Activated T-helper 1 cell treated with Interleukin-2 at 50 U/mL for 16 hours (primary cell): Measurements from ENCODE around the gene DNAH3.
"Not testable (repeated sequence)": the region's sequence is repeated elsewhere in the genome, so short reads cannot be mapped to it uniquely, and the experiment has no call there.

ENCODE experiments used
- DNase-seq: peaks from one replicate; pipeline ENCODE4 v3.0.0-alpha.2; 2020; ENCODE audit warnings: low read depth

DNAH3 gene

DNA sequence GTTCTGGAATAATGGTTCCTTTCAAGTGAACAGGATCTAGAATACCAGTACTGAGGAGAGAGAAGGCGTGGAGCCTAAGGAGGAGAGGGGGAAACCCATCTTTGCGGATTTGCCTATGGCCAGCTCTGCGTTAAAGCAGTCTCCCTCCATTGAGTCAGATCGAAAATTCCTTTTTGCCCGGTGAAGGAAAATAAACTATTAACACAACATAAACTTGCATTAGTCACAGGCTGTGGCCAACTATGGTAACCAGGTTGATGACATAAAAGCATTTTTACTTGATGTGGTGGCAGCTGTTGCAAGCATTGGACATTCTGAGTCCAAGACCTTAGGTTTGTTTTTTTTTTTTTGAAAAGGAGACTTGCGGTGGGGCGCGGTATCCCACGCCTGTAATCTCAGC, 16.7 kb upstream of the DNAH3 start:
- DNase-seq, result no peak

DNA sequence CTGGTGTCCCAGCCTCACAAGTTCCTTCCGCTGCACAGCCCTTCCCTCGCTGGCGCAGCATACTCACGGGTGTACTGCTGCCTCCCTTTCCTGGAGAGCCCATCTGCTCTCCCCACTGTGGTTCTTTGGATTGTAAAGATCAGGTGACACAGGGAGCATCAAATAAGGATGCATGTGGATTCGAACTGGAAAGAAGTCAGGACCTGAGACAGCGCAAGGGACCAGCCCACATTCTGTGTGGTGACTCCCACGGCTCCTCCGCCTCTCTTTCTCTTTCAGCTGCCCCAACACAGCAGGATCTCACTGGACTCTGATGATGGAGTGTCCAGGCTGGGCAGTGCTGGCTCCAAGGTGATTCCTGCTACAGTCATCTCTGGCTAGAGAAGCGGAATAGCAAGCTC, 15.9 kb upstream of the DNAH3 start:
- DNase-seq, result no peak

DNA sequence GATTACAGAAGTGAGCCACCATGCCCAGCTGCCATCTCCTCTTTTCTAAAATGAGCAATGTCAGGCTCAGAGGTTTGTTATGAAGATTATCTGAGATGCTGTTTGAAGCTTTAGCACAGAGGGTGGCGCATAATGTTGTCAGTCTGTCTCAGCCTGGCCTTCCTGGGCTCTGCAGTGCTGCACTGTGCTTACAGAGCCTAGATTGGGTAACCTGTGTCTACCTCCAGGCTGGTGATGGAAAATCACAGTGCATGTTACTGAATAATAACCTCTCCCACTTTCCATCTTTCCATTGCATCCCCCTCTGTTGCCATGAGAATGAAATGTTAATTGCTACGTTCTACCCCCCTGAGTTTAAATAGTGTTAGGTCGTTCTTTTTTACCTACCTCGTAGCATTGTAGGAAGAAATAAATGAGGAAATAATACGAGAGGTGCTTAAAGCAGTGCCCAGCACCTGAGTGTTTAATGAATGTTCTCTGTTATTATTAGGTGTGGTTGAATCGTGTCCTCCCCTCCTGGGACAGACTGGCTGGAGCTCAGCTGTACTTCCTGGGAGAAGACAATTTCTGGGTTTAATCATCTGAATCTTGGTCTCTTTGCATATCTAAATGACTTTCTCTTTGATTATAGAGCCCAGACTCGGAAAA, 14.0 kb upstream of the DNAH3 start:
- DNase-seq, result no peak

DNA sequence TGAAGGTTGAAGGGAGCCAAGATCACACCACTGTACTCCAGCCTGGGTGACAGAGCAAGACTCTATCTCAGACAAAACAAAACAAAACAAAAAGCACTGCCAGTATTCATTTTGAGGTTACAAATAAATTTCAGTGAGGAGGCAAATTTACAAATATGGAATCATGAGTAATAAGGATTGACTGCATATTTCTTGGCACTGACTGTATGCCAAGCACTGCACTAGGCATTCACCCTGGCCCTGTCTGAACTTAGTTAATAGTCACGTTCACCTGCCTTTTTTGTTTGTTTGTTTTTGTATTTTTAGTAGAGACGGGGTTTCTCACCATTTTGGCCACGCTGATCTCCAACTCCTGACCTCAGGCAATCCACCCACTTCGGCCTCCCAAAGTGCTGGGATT, 12.9 kb upstream of the DNAH3 start:
- no peak for DNase-seq

DNA sequence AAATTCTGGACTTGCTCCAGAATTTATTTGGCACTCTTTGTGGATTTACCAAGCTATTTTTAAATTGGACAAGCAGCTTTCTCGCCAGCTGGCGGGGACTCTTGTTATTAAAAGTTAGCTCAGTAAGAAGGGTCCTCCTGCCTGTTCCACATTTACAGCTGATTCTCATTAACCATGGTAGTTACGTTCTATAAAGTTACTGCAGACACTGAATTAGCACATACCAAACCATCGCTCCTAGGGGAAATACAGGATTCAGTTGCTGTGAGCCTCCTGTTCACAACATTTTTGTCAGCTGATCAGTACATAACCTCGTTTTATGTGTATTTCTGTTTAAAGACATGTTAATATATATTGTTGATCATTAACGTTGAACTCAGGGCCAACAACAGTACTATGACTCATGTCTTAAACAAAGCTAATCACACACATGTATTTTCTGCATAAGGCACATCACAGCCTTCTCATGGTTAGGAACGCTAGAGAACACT, 12.1 kb upstream of the DNAH3 start:
- no peak for DNase-seq

DNA sequence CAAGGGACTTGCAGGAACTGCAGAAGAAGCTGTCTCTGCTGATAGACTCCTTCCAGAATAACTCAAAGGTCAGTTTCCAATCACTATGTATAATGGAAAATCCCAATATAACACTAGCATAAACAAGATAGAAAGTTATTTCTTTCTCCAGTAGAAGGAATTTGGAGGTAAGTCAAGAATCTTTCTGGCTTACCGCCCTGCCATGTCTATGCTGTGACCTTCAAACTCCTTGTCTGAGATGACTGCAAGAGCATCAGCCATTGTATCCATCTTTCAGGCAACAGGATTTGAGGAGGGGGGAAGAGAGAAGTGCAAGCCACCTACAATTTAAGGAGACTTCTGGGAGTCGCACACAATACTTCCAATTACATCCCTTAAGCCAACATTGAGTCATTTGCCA, 10.6 kb upstream of the DNAH3 start:
- no peak for DNase-seq

DNA sequence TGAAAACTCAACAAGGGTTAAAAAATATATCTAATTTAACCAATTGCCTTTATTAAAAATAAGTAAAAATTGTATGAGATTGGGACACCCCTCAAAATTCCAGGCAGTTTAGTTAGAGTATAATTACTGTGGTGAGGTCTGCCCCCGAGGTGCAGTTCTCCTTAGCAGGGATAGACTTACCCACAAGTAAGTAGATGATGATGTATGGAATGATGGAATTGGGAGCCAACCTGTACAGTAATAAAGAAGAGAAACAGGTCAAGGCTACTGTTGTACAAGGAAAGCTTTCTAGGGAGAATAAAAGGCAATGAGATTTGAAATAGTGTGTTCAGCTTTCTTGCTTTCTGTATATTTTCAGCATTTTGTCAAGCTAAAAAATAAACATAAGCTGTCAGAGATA, 9.6 kb upstream of the DNAH3 start:
- no peak for DNase-seq

DNA sequence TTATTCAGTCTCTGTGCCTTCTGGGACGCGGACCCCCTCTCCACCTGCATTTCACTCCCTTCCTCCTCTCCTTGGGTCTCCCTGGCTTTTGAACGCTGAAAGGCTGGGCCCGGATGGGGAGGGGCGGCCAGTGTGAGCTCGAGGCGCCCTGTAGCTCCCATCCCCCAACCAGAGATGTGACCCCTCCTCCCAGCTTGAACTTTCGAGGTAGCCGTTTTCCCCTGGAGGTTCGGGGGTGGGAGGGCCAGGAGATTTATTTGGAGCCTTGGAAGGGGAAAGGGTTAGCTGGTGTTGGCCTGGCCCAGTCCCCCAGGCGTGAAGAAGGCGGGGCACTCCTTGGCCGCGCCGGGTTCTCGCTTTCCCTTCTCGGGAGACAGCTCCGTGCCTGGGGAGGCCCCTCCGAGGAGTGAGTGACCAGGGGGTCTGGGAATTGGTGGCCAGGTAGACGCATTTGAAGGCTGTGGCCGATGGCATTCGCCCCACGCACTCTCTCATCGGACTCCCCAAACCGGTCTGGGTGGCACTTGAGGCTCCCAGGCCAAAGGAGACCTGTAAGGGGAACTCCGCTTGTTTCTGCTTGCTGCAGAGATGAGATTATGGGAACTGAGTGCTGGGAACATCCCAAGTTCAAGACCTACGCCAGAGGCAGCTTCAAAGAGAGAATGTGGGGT, 8.8 kb upstream of the DNAH3 start:
- DNase-seq, result no peak

DNA sequence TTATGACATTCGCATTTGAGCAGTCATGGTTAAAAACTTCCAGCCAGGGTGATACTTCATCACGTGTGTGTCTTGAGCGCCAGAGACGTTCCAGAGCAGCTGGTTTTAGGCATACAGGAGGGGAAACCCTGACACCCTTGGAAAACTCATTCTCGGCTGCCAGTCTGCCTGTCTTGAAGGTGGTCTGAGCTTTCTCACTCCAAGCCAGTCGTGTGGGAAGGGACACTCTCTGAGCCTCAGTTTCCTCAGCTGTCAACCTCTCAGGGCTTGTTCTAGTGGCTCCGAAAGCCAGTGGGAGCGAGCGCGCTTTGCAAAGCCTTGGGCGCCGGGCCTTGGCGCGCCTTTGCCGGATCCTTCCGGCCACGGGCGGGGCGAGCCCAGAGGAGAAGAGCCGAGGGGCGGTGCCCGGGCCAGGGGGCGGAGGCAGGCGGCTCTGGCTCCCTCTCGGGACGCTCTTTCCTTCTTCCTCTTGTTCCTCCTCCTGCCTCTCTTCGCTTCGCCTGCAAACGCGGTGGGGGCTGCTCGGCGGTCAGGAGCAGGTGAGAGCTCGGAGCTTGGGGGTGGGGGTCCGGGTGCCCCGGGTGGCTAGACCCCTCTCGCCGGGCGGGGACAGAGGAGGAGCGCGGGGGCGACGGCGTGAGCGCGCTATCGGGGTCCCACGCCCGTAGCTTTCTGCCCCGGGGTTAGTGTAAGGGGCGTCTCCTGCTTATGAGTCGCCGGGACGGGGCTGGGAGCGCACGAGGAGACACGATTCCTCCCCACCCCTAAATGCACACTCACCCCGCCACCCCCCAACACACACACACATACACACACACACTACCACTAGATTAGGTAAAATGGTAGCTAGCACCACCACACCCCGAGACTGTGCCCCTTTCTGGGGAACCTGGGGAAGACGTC, 7.8 kb upstream of the DNAH3 start, which contains the start of gene LDAF1:
TSS of gene LDAF1 (plus strand) at position 467 of the 903 bp plus-strand sequence. CDS start 2,509 bp downstream, outside the sequence.
- peak; percentile 73 for DNase-seq

DNA sequence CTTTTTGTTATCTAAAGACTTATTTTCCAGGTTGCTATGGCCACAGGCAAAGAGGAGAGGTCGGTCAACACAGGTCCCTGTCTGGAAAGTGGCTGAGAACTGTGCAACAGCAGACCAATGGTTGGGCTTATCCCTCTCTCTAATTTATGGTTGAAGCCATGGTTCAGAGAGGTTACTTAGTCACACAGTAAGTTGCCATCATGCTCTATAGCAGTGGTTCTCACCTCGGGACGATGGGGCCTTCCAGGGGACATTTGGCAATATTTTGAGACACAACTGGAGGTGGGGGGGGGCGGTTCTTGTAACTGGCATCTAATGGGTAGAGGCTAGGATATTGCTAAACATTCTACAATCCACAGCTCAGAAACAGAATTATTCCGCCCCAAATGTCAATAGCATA, 7.0 kb upstream of the DNAH3 start:
- no peak for DNase-seq

DNA sequence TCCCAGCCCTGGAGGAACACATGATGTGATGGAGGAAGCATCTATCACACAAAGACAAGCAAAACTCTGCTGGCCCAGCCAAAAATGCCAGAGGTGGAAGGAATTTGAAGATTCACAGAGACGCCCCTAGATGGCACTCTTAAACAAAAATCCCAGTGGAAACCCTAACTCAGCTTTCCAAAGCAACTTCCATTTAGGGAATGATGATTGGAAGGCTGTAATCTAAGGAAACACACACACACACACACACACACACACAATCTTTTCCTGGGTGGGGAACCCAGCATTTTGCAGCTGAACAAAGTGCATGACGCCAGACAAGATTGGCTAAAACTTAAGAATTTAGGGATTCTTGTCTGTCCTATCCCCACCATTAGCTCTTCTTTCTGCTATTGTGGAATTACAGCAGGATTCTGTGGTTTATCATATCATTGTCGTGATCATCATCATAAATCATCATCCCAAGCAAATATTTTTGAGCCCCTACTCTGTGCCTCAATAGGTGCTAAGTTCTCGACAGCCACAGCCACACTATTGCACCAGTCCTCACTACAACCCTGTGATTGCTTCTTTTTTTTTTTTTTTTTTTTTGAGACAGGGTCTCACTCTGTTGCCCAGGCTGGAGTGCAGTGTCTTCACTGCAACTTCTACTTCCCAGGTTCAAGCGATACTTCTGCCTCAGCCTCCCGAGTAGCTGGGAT, 6.3 kb upstream of the DNAH3 start:
- no peak for DNase-seq

DNA sequence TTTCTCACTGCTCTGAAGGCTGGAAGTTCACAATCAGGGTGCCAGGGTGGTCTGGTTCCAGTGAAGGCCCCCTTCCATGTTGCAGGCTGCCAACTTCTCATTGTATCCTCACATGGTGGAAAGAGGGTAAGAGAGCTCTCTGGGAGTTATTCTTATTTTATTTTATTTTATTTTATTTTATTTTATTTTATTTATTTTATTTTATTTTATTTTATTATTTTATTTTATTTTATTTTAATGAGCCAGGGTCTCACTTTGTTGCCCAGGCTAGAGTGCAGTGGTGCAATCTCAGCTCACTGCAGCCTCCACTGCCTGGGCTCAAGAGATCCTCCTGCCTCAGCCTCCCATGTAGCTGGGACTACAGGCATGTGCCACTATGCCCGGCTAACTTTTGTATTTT, 5.4 kb upstream of the DNAH3 start:
- DNase-seq, result not testable (repeated sequence)

DNA sequence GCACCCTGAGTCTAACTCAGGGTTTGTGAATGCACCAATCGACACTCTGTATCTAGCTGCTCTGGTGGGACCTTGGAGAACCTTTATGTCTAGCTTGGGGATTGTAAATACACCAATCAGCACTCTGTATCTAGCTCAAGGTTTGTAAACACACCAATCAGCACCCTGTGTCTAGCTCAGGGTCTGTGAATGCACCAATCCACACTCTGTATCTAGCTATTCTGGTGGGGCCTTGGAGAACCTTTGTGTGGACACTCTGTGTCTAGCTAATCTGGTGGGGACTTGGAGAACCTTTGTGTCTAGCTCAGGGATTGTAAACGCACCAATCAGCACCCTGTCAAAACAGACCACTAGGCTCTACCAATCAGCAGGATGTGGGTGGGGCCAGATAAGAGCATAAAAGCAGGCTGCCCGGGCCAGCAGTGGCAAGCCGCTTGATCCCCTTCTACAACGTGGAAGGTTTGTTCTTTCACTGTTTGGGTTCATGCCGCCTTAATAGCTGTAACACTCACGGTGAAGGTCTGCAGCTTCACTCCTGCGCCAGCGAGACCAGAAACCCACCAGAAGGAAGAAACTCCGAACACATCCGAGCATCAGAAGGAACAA, 2.6 kb upstream of the DNAH3 start:
- not testable (repeated sequence) for DNase-seq

DNA sequence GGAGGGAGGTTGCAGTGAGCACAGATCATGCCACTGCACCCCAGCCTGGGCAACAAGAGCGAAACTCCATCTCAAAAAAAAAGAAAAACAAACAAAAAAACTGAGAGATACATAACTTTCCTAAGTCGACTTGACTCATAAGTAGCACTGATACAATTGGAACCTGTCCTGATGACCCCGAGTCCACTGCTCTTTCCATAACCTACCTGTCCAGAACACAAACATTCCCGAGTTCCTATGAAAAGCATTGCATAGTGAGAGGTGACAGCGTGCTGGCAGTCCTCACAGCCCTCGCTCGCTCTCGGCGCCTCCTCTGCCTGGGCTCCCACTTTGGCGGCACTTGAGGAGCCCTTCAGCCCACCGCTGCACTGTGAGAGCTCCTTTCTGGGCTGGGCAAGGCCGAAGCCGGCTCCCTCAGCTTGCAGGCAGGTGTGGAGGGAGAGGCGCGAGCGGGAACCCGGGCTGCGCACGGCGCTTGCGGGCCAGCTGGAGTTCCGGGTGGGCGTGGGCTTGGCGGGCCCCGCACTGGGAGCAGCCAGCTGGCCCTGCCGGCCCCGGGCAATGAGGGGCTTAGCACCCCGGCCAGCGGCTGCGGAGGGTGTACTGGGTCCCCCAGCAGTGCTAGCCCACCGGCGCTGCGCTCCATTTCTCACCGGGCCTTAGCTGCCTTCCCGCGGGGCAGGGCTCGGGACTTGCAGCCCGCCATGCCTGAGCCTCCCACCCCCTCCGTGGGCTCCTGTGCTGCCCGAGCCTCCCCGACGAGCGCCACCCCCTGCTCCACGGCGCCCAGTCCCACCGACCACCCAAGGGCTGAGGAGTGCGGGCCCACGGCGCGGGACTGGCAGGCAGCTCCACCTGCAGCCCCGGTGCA, 1.7 kb upstream of the DNAH3 start:
- DNase-seq, result not testable (repeated sequence)

DNA sequence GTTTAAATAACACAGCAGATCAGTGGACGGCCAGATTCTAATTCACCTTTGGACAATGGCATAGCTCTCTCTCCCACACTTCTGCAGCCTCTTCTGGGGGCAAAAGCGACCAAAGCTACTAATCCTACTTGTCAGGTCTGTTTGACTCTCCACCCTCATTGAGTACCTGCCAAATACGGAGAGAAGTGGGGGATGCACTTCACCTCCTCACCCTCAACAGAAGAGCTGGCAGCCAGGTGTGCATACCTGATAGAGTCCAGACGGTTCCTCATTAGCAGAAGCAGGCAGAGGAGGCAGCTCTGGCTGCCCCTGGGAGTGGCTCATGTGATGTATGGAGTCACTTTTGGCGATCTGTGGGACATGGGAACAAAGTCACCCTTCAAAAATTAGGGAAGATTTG, 4.9 kb downstream of the DNAH3 start:
- DNase-seq, result no peak

DNA sequence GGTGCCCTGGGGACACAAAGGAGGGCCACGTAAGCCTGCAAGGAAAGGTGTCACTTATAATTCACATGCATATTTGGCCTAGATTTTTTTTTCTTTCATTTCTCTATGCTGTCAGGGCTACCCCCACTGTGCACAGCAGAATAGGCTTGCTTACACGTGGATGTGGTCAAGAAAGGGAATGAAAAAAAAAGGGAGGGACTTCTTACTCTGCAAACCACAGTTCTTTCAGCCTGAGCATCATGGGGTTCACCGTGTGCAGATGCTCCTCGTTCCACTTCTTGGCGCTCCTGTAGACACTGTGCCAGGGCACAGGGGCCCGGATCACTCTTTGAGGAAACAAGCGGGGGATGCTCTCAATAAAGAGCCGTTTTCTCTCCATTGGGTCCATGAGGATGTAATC, 16.6 kb downstream of the DNAH3 start:
- no peak for DNase-seq

DNA sequence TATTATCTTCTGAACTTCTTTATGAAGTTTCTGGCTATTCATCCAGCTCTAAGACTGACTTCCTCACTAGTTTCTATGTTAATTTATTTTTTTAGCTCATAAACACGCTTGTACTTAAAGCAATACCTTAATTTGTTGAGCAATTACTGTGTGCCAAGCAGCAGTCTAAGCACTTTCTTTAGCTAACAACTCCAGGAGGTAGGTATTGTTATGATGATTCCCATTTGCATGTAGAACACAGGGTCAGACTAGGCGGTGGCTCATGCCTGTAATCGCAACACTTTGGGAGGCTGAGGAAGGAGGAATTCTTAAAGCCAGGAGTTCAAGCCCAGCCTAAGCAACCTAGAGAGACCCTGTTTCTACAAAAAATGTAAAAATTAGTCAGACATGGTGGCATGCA, 19.8 kb downstream of the DNAH3 start:
- no peak for DNase-seq

DNA sequence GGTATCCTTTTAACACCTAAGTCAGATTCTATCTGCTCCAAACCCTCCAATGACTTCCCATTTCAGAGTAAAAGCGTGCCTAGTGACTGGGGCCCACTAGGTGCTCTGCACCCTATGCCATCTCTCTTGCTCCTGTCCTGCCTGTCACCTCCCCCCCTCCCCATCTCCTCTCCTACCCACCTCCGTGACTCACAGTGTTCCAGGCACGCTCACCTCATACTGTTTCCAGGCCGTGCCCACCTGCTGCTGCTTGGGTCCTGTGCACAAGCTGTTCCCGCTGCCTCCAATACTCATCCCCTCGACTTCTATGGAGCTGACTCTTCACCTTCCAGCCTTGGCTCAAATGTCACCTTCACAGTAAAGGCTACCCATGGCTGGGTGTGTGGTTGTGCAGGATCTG, 21.7 kb downstream of the DNAH3 start:
- DNase-seq, result no peak

DNA sequence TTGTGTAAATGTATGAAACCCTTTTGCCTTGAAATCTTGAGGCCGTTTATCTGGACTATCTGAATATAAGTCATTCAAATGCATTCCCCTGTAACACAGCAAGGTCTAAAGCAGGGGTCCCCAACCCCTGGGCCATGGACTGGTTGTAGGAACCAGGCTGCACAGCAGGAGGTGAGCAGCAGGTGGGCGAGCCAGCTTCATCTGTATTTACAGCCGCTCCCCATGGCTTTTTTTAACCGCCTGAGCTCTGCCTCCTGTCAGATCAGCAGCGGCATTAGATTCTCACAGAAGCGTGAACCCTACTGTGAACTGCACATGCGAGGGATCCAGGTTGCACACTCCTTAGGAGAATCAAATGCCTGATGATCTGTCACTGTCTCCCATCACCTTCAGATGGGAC, 24.1 kb downstream of the DNAH3 start:
- no peak for DNase-seq

DNA sequence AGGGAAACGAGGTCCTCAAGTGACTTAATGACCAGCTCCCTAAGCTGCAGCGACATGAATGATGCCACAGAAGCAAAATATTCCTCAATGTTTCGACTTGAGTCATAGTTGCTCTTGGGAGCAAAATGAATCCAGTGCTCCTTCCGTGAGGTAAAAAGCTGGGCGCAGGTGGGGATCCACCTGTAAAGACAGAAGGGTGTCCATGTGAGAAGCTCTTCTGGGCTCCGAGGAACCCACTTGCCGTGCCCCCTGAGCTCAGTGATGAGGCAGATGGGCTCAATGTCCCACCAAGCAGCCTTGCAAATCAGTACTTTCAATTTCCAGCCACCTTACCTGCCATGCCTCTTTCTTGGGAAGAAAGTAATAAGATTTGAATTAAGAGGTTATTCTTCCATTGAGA, 25.5 kb downstream of the DNAH3 start:
- DNase-seq, result no peak
